ENCODE data around the gene RBM10. TPM values are rescaled to one million over a fixed set of nuclear protein-coding genes. Genes with fewer than 3 reads are reported as not detected.

The RBM10 gene
- polyA plus RNA-seq, 1 experiment: 30.9 TPM

DNA sequence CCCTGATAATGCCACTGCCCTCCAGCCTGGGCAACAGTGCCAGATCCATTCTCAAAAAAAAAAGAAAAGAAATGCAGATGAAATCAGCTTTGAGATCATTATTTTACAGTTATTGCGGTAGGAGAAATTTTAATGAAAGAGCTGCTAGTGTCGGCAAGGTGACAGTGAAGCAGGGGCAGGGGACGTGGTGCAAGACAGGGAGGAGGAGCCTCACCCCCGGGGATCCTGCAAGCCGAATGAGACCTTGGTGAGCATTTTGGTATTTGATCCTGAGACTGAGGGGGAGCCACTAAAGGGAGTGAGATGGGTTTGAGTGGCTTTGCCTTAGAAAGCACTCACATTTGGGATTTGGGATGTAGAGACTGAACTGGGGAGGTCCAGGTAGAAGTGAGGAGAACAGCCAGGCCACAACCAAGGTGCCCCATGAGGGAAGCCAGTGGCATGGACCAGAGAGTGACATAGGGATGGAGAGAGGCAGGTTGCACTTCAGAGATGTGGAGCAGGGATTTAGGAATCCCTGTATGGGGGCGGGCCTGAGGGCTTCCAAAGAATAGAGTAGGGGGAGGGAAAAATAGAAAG, 23.6 kb downstream of the RBM10 start:
- CTCF ChIA-PET: no interaction called here
- Histone ChIP-seq H3K36me3 (ENCODE audit: control insufficient read depth, insufficient read depth, low read length) (peaks cover 14% of the 10 kb centered on the region), H3K4me3 (ENCODE audit: low read depth, low read length) (no peak overlapping the region), H3K27me3 (ENCODE audit: control insufficient read depth, insufficient read depth, low read length) (no peaks in the 10 kb centered on the region)
- TF ChIP-seq CTCF (IDR thresholded peaks at IDR 0.05; ENCODE audit: insufficient read depth, low read depth, low read length): no peak
- DNase-seq (ENCODE audit: low read depth): no peak
- POLR2A ChIA-PET: no interaction called here

GRCh38 chrX:47169273-47169672, 24.3 kb downstream of the RBM10 start:
- no peaks in the 10 kb centered on the region for H3K27me3 ChIP-seq (ENCODE audit: control insufficient read depth, insufficient read depth, low read length)
- H3K36me3 ChIP-seq (ENCODE audit: control insufficient read depth, insufficient read depth, low read length): peaks cover 15% of the 10 kb centered on the region
- no peak for TF ChIP-seq CTCF (IDR thresholded peaks at IDR 0.05; ENCODE audit: insufficient read depth, low read depth, low read length)
- ChIA-PET POLR2A (no interaction called here), CTCF (no interaction called here)
- DNase-seq (ENCODE audit: low read depth): no peak
- H3K4me3 ChIP-seq (ENCODE audit: low read depth, low read length): no peak overlapping the region

GRCh38 chrX:47169726-47170515, 24.9 kb downstream of the RBM10 start:
- no peak for DNase-seq (ENCODE audit: low read depth)
- Histone ChIP-seq H3K27me3 (ENCODE audit: control insufficient read depth, insufficient read depth, low read length) (no peaks in the 10 kb centered on the region), H3K4me3 (ENCODE audit: low read depth, low read length) (no peak overlapping the region), H3K36me3 (ENCODE audit: control insufficient read depth, insufficient read depth, low read length) (peaks cover 15% of the 10 kb centered on the region)
- no peak for TF ChIP-seq CTCF (IDR thresholded peaks at IDR 0.05; ENCODE audit: insufficient read depth, low read depth, low read length)
- POLR2A ChIA-PET: no interaction called here
- CTCF ChIA-PET: no interaction called here

GRCh38 chrX:47170861-47171692, 26.1 kb downstream of the RBM10 start:
- no peak overlapping the region for H3K4me3 ChIP-seq (ENCODE audit: low read depth, low read length)
- peaks cover 20% of the 10 kb centered on the region for H3K36me3 ChIP-seq (ENCODE audit: control insufficient read depth, insufficient read depth, low read length)
- CTCF ChIA-PET: no interaction called here
- POLR2A ChIA-PET: no interaction called here
- TF ChIP-seq CTCF (IDR thresholded peaks at IDR 0.05; ENCODE audit: insufficient read depth, low read depth, low read length): no peak
- H3K27me3 ChIP-seq (ENCODE audit: control insufficient read depth, insufficient read depth, low read length): no peaks in the 10 kb centered on the region
- DNase-seq (ENCODE audit: low read depth): no peak

- POLR2A ChIA-PET: no interaction called here
- Histone ChIP-seq H3K4me3 (ENCODE audit: low read depth, low read length) (no peak overlapping the region), H3K27me3 (ENCODE audit: control insufficient read depth, insufficient read depth, low read length) (no peaks in the 10 kb centered on the region), H3K36me3 (ENCODE audit: control insufficient read depth, insufficient read depth, low read length) (peaks cover 24% of the 10 kb centered on the region)
- DNase-seq (ENCODE audit: low read depth): no peak
- no peak for TF ChIP-seq CTCF (IDR thresholded peaks at IDR 0.05; ENCODE audit: insufficient read depth, low read depth, low read length)
- CTCF ChIA-PET: no interaction called here
Measured at GRCh38 chrX:47171996-47172395, 27.0 kb downstream of the RBM10 start.

Measured in BJ (cell line).